ENCODE results near the gene KATNBL1.

Gene KATNBL1

GRCh38 chr15:34114215-34114614 lies 95.7 kb downstream of the KATNBL1 start:
- TF ChIP-seq ZNF274 (IDR thresholded peaks at IDR 0.05; ENCODE audit: low read depth, low read length): no peak
- H3K4me3 ChIP-seq (ENCODE audit: low read length): no peak overlapping the region

GRCh38 chr15:34111488-34111887 lies 98.4 kb downstream of the KATNBL1 start:
- no peak for TF ChIP-seq ZNF274 (IDR thresholded peaks at IDR 0.05; ENCODE audit: low read depth, low read length)
- no peak overlapping the region for H3K4me3 ChIP-seq (ENCODE audit: low read length)

- no peak overlapping the region for H3K4me3 ChIP-seq (ENCODE audit: low read length)
- no peak for TF ChIP-seq ZNF274 (IDR thresholded peaks at IDR 0.05; ENCODE audit: low read depth, low read length)
These were observed 99.9 kb downstream of the KATNBL1 start for GRCh38 chr15:34109797-34110663.

- no peak for TF ChIP-seq ZNF274 (IDR thresholded peaks at IDR 0.05; ENCODE audit: low read depth, low read length)
- no peak overlapping the region for H3K4me3 ChIP-seq (ENCODE audit: low read length)
These were observed 102.6 kb downstream of the KATNBL1 start for GRCh38 chr15:34107315-34107714.

GRCh38 chr15:34106423-34106822 lies 103.5 kb downstream of the KATNBL1 start:
- H3K4me3 ChIP-seq (ENCODE audit: low read length): no peak overlapping the region

GRCh38 chr15:34102175-34102925 lies 107.5 kb downstream of the KATNBL1 start:
- TF ChIP-seq ZNF274 (IDR thresholded peaks at IDR 0.05; ENCODE audit: low read depth, low read length): no peak
- H3K4me3 ChIP-seq (ENCODE audit: low read length): peak overlapping the region; percentile 89

More at GRCh38 chr15:34106423-34106822, 103.5 kb downstream of the KATNBL1 start:
- no peak for TF ChIP-seq ZNF274 (IDR thresholded peaks at IDR 0.05; ENCODE audit: low read depth, low read length)

- H3K4me3 ChIP-seq (ENCODE audit: low read length): peak within 1 kb of the TSS; percentile 89
- no peak for TF ChIP-seq ZNF274 (IDR thresholded peaks at IDR 0.05; ENCODE audit: low read depth, low read length)
These were observed 108.3 kb downstream of the KATNBL1 start, which contains the start of the genes EMC7 and PGBD4 for GRCh38 chr15:34101366-34102174. Gene EMC7 (minus strand): TSS chr15:34101862. CDS start chr15:34101839, 23 bp downstream. Gene PGBD4 (plus strand): TSS chr15:34102083. CDS start chr15:34102532, 449 bp downstream.

GRCh38 chr15:34099914-34100313 lies 110.0 kb downstream of the KATNBL1 start:
- H3K4me3 ChIP-seq (ENCODE audit: low read length): peak overlapping the region; percentile 3; the same call in 1 of the 2 replicates
- TF ChIP-seq ZNF274 (IDR thresholded peaks at IDR 0.05; ENCODE audit: low read depth, low read length): no peak
